HFFc6 (cell line): ENCODE measurements around the gene CDC20B. TPM values are rescaled to one million over a fixed set of nuclear protein-coding genes. Genes with fewer than 3 reads are reported as not detected.

Experiments
- DNase-seq: peaks from one replicate; pipeline ENCODE4 v3.0.0-alpha.2; 2018
- H3K27ac Mint-ChIP-seq: 2 replicates; pipeline ENCODE4 v1.8.0; 2020; ENCODE audit warnings: mild to moderate bottlenecking, mixed read lengths
- H3K27me3 Mint-ChIP-seq: 2 replicates; pipeline ENCODE4 v1.8.0; 2021; ENCODE audit warnings: mild to moderate bottlenecking, moderate library complexity, mixed read lengths; ENCODE audit not compliant: insufficient read depth
- H3K36me3 Mint-ChIP-seq: 2 replicates; pipeline ENCODE4 v1.8.0; 2021; ENCODE audit warnings: low read depth, mixed read lengths
- H3K4me1 Mint-ChIP-seq: 2 replicates; pipeline ENCODE4 v1.8.0; 2020; ENCODE audit warnings: low read depth, mixed read lengths
- H3K4me3 Mint-ChIP-seq: 2 replicates; pipeline ENCODE4 v1.8.0; 2020; ENCODE audit warnings: mild to moderate bottlenecking, moderate library complexity, mixed read lengths
- H3K9me3 Mint-ChIP-seq: 2 replicates; pipeline ENCODE4 v1.8.0; 2020; ENCODE audit warnings: mild to moderate bottlenecking, mixed read lengths
- CTCF ChIP-seq: fragments of 200-600 bp; sonication (generic); IDR thresholded peaks from 2 replicates; pipeline ENCODE4 v1.5.0; 2021; ENCODE audit warnings: antibody characterized with exemption, mild to moderate bottlenecking
- total RNA-seq, 6 experiments: library from RNA; stranded (reverse); fragmentation: NEBNext Ultra II Directional; extraction: Animal tissue kit (Norgen Biotek cat#: 25700); gene quantifications; 2 replicates in 1 of 6; 3 replicates in 5 of 6; pipeline ENCODE4 v1.2.3, GENCODE V29; 2021

Gene CDC20B
- total RNA-seq, 6 experiments from 2014 or later: 0.07 to 0.20 (median 0.12) TPM; not detected in 1

GRCh38 chr5:55146080-55146479 is 26.9 kb downstream of the CDC20B start:
- no peak for DNase-seq

DNA sequence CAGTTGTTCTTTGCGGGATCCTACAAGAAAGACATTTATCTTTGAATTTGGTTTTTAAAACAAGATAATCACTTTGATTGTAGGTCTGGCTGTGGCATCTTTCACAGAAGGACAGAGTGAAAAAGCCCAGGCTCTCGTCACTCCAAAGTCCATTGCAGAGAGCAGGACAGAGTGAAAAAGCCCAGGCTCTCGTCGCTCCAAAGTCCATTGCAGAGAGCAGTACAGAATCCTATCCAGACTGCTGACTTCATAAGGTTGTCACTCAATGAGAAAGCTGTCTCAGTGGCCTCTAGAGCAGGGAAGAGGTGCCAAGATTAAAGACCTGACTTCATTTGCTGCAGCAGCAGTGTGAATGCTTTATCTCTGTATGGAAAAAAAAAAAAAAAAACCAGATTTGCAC is 29.4 kb downstream of the CDC20B start:
- H3K36me3 Mint-ChIP-seq: no peaks in the 10 kb centered on the region

More at GRCh38 chr5:55146080-55146479, 26.9 kb downstream of the CDC20B start:
- Mint-ChIP-seq H3K36me3 (no peaks in the 10 kb centered on the region), H3K4me1 (peaks cover 36% of the 10 kb centered on the region), H3K4me3 (peak overlapping the region; percentile 42; the same call in 1 of the 2 replicates), H3K27ac (no peak overlapping the region), H3K9me3 (no peaks in the 10 kb centered on the region), H3K27me3 (peaks cover 2% of the 10 kb centered on the region; the same call in 1 of the 2 replicates)
- TF ChIP-seq CTCF: no peak

DNA sequence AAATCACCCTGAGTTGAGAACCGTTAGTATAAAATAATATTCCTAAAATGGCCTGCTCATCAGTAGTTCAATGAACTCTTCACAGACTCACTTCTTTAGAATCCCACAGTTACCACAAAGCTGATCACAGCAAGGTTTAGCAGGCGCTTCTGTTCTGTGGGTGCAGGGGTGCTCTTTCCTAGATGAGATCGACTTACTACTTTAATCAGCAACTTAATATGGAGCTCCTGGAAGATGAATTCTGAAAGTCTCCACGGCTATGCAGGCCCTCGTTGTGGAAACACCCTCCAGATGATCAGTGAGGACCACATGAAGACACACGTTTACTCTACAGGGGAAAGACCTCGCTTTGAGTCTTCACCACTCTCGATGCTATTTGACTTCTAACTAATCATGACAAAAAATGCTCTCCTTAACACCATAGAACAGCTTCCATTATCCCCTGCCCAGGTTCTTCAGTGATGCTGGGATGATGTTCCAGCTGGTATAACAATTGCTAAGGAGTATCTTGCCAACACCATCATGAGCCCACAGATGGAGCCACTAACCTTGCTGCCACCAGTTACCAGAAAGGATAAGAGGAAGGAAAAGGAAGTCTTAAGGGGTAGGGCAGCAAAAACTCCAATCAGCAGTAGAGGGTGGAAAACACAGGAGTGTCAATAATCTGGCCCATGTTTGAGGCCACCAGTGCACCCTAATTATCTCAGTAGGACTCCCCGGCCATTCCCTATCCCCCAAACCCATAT is 30.9 kb downstream of the CDC20B start:
- Mint-ChIP-seq H3K27me3 (peaks cover 2% of the 10 kb centered on the region; the same call in 1 of the 2 replicates), H3K27ac (no peak overlapping the region), H3K4me1 (peaks cover 32% of the 10 kb centered on the region), H3K4me3 (no peak overlapping the region), H3K9me3 (no peaks in the 10 kb centered on the region), H3K36me3 (no peaks in the 10 kb centered on the region)
- DNase-seq: no peak
- TF ChIP-seq CTCF: no peak

More for the DNA sequence above, 29.4 kb downstream of the CDC20B start:
- no peak overlapping the region for H3K27ac Mint-ChIP-seq
- peaks cover 32% of the 10 kb centered on the region for H3K4me1 Mint-ChIP-seq
- no peak overlapping the region for H3K4me3 Mint-ChIP-seq
- peaks cover 2% of the 10 kb centered on the region; the same call in 1 of the 2 replicates for H3K27me3 Mint-ChIP-seq
- H3K9me3 Mint-ChIP-seq: no peaks in the 10 kb centered on the region
- DNase-seq: no peak
- no peak for TF ChIP-seq CTCF

- Mint-ChIP-seq H3K36me3 (no peaks in the 10 kb centered on the region), H3K9me3 (no peaks in the 10 kb centered on the region), H3K4me3 (no peak overlapping the region), H3K27ac (no peak overlapping the region), H3K27me3 (no peaks in the 10 kb centered on the region), H3K4me1 (peaks cover 25% of the 10 kb centered on the region)
- TF ChIP-seq CTCF: no peak
- DNase-seq: no peak
Observed at GRCh38 chr5:55140908-55141665, 31.9 kb downstream of the CDC20B start.

GRCh38 chr5:55136521-55136920 is 36.5 kb downstream of the CDC20B start:
- no peak for TF ChIP-seq CTCF
- H3K4me3 Mint-ChIP-seq: no peak overlapping the region
- peaks cover 1% of the 10 kb centered on the region for H3K36me3 Mint-ChIP-seq
- no peak overlapping the region for H3K27ac Mint-ChIP-seq
- no peak for DNase-seq
- H3K27me3 Mint-ChIP-seq: no peaks in the 10 kb centered on the region
- H3K4me1 Mint-ChIP-seq: peaks cover 8% of the 10 kb centered on the region; the same call in 1 of the 2 replicates
- no peaks in the 10 kb centered on the region; the same call in 1 of the 2 replicates for H3K9me3 Mint-ChIP-seq
